ENCODE results near the gene ADGRV1.

GRCh38 chr5:90843443-90843842, 284.8 kb downstream of the ADGRV1 start:
- TF ChIP-seq CTCF (IDR thresholded peaks at IDR 0.05; ENCODE audit: insufficient read depth, low read length): no peak
- no peak for TF ChIP-seq POLR2AphosphoS5 (IDR thresholded peaks at IDR 0.05; ENCODE audit: low read depth)

Measured in HL-60 (cell line).